Testis (tissue), 2 donors: Measurements from ENCODE around the gene PTCD2.

Source experiments
- POLR2A ChIP-seq: fragments of 450-650 bp; IDR thresholded peaks from one replicate; pipeline ENCODE4 v1.6.1; 2017; ENCODE audit warnings: antibody characterized with exemption, mild to moderate bottlenecking, moderate library complexity
- TF ChIP-seq, protein P1 (sequence below), 3 experiments: fragments of 450-650 bp in 2 of 3; fragments of 200-600 bp in 1 of 3; sonication (generic) in 1 of 3; IDR thresholded peaks; one replicate each; pipeline ENCODE4 v1.5.1; 2016 to 2019; ENCODE audit warnings: antibody characterized with exemption in 3 of 3, mild to moderate bottlenecking in 2 of 3, moderate library complexity in 1 of 3

- TF ChIP-seq, protein P1, sequence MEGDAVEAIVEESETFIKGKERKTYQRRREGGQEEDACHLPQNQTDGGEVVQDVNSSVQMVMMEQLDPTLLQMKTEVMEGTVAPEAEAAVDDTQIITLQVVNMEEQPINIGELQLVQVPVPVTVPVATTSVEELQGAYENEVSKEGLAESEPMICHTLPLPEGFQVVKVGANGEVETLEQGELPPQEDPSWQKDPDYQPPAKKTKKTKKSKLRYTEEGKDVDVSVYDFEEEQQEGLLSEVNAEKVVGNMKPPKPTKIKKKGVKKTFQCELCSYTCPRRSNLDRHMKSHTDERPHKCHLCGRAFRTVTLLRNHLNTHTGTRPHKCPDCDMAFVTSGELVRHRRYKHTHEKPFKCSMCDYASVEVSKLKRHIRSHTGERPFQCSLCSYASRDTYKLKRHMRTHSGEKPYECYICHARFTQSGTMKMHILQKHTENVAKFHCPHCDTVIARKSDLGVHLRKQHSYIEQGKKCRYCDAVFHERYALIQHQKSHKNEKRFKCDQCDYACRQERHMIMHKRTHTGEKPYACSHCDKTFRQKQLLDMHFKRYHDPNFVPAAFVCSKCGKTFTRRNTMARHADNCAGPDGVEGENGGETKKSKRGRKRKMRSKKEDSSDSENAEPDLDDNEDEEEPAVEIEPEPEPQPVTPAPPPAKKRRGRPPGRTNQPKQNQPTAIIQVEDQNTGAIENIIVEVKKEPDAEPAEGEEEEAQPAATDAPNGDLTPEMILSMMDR (IDR thresholded peaks at IDR 0.05): no peak
- TF ChIP-seq POLR2A: no peak
These were observed 59.8 kb downstream of the PTCD2 start for GRCh38 chr5:72379936-72380335.
